H1 (cell line): ENCODE data around the gene HACE1. TPM values are rescaled to one million over a fixed set of nuclear protein-coding genes. Genes with fewer than 3 reads are reported as not detected.

Source experiments
- HDAC6 ChIP-seq: IDR thresholded peaks from one replicate; pipeline ENCODE4 v1.7.1; 2012; ENCODE audit warnings: low read depth, mild to moderate bottlenecking, inconsistent platforms, low read length, moderate library complexity
- polyA plus RNA-seq, 7 experiments: library from polyadenylated mRNA; depleted of rRNA in 3 of 7; stranded (reverse) in 5 of 7; unstranded in 2 of 7; fragments of >200 nt in 5 of 7; fragments of 200-250 nt in 2 of 7; gene quantifications; 1 replicate in 5 of 7; 2 replicates in 1 of 7; 4 replicates in 1 of 7; pipeline versions ENCODE4 v1.2.1 to v1.2.3, GENCODE V29; 2011 to 2013; ENCODE audit warnings: missing spikeins in 2 of 7, mixed read lengths in 2 of 7
- total RNA-seq: library from RNA; stranded (reverse); fragmentation: NEBNext Ultra II Directional; extraction: Animal tissue kit (Norgen Biotek cat#: 25700); gene quantifications from 2 replicates; pipeline ENCODE4 v1.2.1, GENCODE V29; 2021

Gene HACE1
- total and polyA plus RNA-seq, 2 of the 8 experiments (the other 6 are each of a cell fraction or from before 2014, with no cell fraction given): 7.1 to 21.3 TPM

GRCh38 chr6:104684911-104685415 is 174.8 kb downstream of the HACE1 start (continued):
- no peak for TF ChIP-seq HDAC6
